Dermis lymphatic vessel endothelial cell (primary cell): Measurements from ENCODE around the gene GP9. TPM values are rescaled to one million over a fixed set of nuclear protein-coding genes. Genes with fewer than 3 reads are reported as not detected.

ENCODE experiments used
- total RNA-seq: library from RNA; depleted of rRNA; stranded (reverse); fragments of >200 nt; gene quantifications from 2 replicates; pipeline ENCODE4 v1.2.1, GENCODE V29; 2014

The GP9 gene
- total RNA-seq, result 0.11 TPM in 1 of 2 replicates, not detected in the other

GRCh38 chr3:129060276-129061022 is at the start of gene GP9:
Gene GP9 (plus strand): TSS chr3:129060779. CDS start chr3:129061740, 961 bp downstream.

Other genes starting within 250 kb of the GP9 start
- gene ACAD9, start 181.2 kb upstream of the GP9 start, total RNA-seq, result 30.8 and 30.9 TPM in 2 replicates
- 1.0 and 1.3 TPM in 2 replicates for gene CFAP92, start 66.7 kb upstream of the GP9 start, total RNA-seq
- 5.2 and 8.5 TPM in 2 replicates for gene EFCC1, start 59.5 kb upstream of the GP9 start, total RNA-seq
- 63.6 and 72.1 TPM in 2 replicates for gene RAB43, start 61.0 kb downstream of the GP9 start, total RNA-seq
- gene ISY1, start 100.3 kb downstream of the GP9 start, total RNA-seq, result 58.1 and 67.2 TPM in 2 replicates
- gene CNBP, start 123.1 kb downstream of the GP9 start, total RNA-seq, result 303 and 305 TPM in 2 replicates
- gene COPG1, start 188.8 kb downstream of the GP9 start, total RNA-seq, result 173 and 221 TPM in 2 replicates
- gene HMCES, start 218.1 kb downstream of the GP9 start, total RNA-seq, result 22.4 and 23.7 TPM in 2 replicates